Measurements from ENCODE around the gene BASP1. TPM values are rescaled to one million over a fixed set of nuclear protein-coding genes. Genes with fewer than 3 reads are reported as not detected.
"Not testable (repeated sequence)": the region's sequence is repeated elsewhere in the genome, so short reads cannot be mapped to it uniquely, and the experiment has no call there.

The BASP1 gene
- total and polyA plus RNA-seq, 8 donors: 0.23 to 8.3 (median 1.8) TPM

DNA sequence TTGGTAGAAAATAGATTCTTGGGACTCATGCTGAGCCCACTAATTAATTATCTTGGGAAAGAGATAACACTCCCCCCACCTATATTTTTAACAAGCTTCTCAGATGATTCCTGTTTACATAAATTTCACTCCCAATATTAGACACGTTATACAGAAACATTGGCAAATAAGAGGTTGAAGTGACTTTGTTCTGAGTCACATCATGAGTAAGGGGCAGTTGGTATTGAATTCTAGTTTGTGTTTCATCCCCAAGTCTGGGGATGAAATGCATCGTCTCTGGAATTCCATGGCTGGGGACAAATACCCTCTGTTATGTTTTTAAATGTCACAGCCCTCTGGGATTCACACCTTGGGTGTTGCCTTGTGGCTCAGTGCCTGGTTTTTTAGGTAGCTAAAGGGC, 41.0 kb downstream of the BASP1 start:
- H3K4me3 ChIP-seq: no peak overlapping the region
- H3K9me3 ChIP-seq: no peaks in the 10 kb centered on the region
- TF ChIP-seq, protein P1, sequence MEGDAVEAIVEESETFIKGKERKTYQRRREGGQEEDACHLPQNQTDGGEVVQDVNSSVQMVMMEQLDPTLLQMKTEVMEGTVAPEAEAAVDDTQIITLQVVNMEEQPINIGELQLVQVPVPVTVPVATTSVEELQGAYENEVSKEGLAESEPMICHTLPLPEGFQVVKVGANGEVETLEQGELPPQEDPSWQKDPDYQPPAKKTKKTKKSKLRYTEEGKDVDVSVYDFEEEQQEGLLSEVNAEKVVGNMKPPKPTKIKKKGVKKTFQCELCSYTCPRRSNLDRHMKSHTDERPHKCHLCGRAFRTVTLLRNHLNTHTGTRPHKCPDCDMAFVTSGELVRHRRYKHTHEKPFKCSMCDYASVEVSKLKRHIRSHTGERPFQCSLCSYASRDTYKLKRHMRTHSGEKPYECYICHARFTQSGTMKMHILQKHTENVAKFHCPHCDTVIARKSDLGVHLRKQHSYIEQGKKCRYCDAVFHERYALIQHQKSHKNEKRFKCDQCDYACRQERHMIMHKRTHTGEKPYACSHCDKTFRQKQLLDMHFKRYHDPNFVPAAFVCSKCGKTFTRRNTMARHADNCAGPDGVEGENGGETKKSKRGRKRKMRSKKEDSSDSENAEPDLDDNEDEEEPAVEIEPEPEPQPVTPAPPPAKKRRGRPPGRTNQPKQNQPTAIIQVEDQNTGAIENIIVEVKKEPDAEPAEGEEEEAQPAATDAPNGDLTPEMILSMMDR (IDR thresholded peaks at IDR 0.05): no peak
- FAIRE-seq (no peak), DNase-seq (no peak), ATAC-seq (no peak)
- H3K36me3 ChIP-seq: no peaks in the 10 kb centered on the region
- H3K27ac ChIP-seq: no peak overlapping the region
- WGBS, 2 donors: 60 to 74% methylated on average over 2 of the region's 2 CpGs
- no peaks in the 10 kb centered on the region for H3K4me1 ChIP-seq
- peaks cover 0 to 4% (median 0%) of the 10 kb centered on the region in 4 donors for H3K27me3 ChIP-seq
- intact Hi-C loops (cut with DNase I): no loop called here

GRCh38 chr5:17259012-17259411, 41.6 kb downstream of the BASP1 start:
- H3K27ac ChIP-seq; ATAC-seq; FAIRE-seq; H3K4me3 ChIP-seq; intact Hi-C loops (cut with DNase I); DNase-seq; H3K36me3 ChIP-seq; H3K27me3 ChIP-seq; H3K4me1 ChIP-seq; H3K9me3 ChIP-seq: not testable (repeated sequence)
- 55 to 58% methylated on average over 4 of the region's 4 CpGs for WGBS, 2 donors

DNA sequence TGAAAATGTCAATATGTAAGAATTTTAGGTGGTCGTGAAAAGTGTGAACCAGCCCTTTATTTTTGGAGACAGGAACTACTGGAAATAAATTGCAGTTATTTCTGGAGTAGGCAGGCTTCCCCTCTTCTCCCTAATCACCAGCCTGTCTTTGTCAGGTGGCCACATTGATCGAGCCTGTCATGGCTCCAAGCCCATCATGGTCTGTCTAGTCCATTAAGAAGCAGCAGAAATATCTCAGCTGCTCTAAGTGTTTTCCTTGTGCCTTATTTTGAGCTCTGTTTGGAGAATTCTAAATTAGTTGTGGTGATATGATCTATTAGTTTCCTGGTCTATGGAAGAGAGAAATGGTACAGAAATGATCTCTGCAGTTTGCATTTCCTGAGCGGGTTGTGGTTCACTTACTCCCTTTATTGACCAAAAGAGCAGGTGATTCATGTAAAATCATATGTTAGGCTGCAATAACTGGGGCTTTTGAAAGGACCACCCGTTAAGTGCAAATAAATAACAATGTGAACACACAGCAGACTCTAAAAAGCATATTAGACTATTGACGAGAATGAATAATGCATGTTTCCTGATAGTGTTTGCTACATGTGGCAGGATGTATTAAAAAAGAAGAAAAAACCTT, 42.3 kb downstream of the BASP1 start:
- no peak overlapping the region for H3K4me3 ChIP-seq
- no peak for ATAC-seq
- TF ChIP-seq, protein P1 (IDR thresholded peaks at IDR 0.05): no peak
- intact Hi-C loops (cut with DNase I): no loop called here
- H3K9me3 ChIP-seq: no peaks in the 10 kb centered on the region
- no peak for DNase-seq
- FAIRE-seq: no peak
- H3K27ac ChIP-seq: no peak overlapping the region
- no peaks in the 10 kb centered on the region for H3K36me3 ChIP-seq
- peaks cover 0 to 4% (median 0%) of the 10 kb centered on the region in 4 donors for H3K27me3 ChIP-seq
- H3K4me1 ChIP-seq: no peaks in the 10 kb centered on the region
- 55 to 66% methylated on average over 5 of the region's 5 CpGs for WGBS, 2 donors

- 57 to 65% methylated on average over 5 of the region's 5 CpGs for WGBS, 2 donors
- TF ChIP-seq, protein P1 (IDR thresholded peaks at IDR 0.05): no peak
- Histone ChIP-seq H3K27ac (no peak overlapping the region), H3K4me3 (no peak overlapping the region), H3K36me3 (no peaks in the 10 kb centered on the region), H3K9me3 (no peaks in the 10 kb centered on the region), H3K4me1 (no peaks in the 10 kb centered on the region), H3K27me3 (peaks cover 0 to 4% (median 0%) of the 10 kb centered on the region in 4 donors)
- DNase-seq: no peak
- intact Hi-C loops (cut with DNase I): no loop called here
- FAIRE-seq: no peak
- no peak for ATAC-seq
Observed at GRCh38 chr5:17260549-17260948, 43.1 kb downstream of the BASP1 start.

- Histone ChIP-seq H3K9me3 (no peaks in the 10 kb centered on the region), H3K27ac (no peak overlapping the region), H3K4me3 (no peak overlapping the region), H3K36me3 (no peaks in the 10 kb centered on the region), H3K27me3 (peaks cover 0 to 4% (median 0%) of the 10 kb centered on the region in 4 donors), H3K4me1 (no peaks in the 10 kb centered on the region)
- WGBS, 2 donors: 21 to 22% methylated on average over 3 of the region's 3 CpGs
- intact Hi-C loops (cut with DNase I): no loop called here
- ATAC-seq (no peak), FAIRE-seq (no peak), DNase-seq (no peak)
- TF ChIP-seq, protein P1 (IDR thresholded peaks at IDR 0.05): no peak
Observed at GRCh38 chr5:17261075-17261474, 43.6 kb downstream of the BASP1 start.
